Testis (tissue), 2 donors: ENCODE results near the gene GABARAP.

ENCODE experiments used
- POLR2A ChIP-seq: fragments of 450-650 bp; IDR thresholded peaks from one replicate; pipeline ENCODE4 v1.6.1; 2017; ENCODE audit warnings: antibody characterized with exemption, mild to moderate bottlenecking, moderate library complexity
- TF ChIP-seq, protein P1 (sequence below), 3 experiments: fragments of 450-650 bp in 2 of 3; fragments of 200-600 bp in 1 of 3; sonication (generic) in 1 of 3; IDR thresholded peaks; one replicate each; pipeline ENCODE4 v1.5.1; 2016 to 2019; ENCODE audit warnings: antibody characterized with exemption in 3 of 3, mild to moderate bottlenecking in 2 of 3, moderate library complexity in 1 of 3

DNA sequence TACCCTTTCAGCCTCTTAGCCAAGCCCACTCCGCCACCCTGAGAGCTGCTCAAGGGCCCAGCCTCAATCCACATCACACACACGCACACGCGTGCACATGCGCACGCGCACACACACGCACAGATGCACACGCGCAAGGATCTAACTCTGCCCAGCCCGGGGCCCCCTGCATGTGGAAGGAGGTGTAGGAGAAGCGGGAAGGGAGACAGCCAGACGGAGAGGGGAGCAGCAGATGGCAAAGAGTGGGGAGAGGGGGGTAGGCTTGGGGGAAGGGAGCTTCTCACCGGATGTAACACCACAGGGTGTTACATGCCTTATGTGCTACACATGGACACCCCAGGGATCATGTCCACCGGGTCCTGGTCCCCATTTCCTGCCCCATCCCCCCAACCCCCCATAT lies 37.9 kb downstream of the GABARAP start:
- TF ChIP-seq, protein P1, sequence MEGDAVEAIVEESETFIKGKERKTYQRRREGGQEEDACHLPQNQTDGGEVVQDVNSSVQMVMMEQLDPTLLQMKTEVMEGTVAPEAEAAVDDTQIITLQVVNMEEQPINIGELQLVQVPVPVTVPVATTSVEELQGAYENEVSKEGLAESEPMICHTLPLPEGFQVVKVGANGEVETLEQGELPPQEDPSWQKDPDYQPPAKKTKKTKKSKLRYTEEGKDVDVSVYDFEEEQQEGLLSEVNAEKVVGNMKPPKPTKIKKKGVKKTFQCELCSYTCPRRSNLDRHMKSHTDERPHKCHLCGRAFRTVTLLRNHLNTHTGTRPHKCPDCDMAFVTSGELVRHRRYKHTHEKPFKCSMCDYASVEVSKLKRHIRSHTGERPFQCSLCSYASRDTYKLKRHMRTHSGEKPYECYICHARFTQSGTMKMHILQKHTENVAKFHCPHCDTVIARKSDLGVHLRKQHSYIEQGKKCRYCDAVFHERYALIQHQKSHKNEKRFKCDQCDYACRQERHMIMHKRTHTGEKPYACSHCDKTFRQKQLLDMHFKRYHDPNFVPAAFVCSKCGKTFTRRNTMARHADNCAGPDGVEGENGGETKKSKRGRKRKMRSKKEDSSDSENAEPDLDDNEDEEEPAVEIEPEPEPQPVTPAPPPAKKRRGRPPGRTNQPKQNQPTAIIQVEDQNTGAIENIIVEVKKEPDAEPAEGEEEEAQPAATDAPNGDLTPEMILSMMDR (IDR thresholded peaks at IDR 0.05), result no peak
- no peak for TF ChIP-seq POLR2A
